ENCODE results near the gene TGM6. TPM values are rescaled to one million over a fixed set of nuclear protein-coding genes. Genes with fewer than 3 reads are reported as not detected.

Gene TGM6
- total and polyA plus RNA-seq, 9 of the 15 experiments (the other 6 are each of a cell fraction or from before 2014, with no cell fraction given), result not detected

DNA sequence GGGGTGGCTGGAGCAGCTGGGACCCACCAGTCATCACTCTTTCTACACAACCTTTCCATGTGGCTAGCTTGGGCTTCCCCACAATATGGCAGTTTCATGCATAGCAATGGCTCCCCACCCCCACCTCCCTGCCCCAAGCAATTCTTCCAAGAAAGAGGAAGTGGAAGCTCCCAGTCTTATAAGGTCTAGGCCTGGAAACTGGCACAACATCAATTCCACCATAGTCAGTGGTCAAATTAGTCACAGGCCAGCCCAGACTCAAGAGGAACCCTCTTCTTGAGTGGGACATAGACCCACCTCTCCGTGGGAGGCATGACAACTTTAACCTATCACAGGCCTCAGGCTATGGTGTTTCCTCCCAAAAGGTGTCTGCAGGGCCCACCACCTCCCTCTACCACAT lies 17.7 kb downstream of the TGM6 start (continued):
- TF ChIP-seq, protein P1, sequence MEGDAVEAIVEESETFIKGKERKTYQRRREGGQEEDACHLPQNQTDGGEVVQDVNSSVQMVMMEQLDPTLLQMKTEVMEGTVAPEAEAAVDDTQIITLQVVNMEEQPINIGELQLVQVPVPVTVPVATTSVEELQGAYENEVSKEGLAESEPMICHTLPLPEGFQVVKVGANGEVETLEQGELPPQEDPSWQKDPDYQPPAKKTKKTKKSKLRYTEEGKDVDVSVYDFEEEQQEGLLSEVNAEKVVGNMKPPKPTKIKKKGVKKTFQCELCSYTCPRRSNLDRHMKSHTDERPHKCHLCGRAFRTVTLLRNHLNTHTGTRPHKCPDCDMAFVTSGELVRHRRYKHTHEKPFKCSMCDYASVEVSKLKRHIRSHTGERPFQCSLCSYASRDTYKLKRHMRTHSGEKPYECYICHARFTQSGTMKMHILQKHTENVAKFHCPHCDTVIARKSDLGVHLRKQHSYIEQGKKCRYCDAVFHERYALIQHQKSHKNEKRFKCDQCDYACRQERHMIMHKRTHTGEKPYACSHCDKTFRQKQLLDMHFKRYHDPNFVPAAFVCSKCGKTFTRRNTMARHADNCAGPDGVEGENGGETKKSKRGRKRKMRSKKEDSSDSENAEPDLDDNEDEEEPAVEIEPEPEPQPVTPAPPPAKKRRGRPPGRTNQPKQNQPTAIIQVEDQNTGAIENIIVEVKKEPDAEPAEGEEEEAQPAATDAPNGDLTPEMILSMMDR (IDR thresholded peaks at IDR 0.05 in 2 of 3, conservative IDR thresholded peaks at IDR 0.05 in 1 of 3; ENCODE audit: insufficient read depth in 2 of 3, low read depth in 1 of 3, low read length in 3 of 3), result no peak

DNA sequence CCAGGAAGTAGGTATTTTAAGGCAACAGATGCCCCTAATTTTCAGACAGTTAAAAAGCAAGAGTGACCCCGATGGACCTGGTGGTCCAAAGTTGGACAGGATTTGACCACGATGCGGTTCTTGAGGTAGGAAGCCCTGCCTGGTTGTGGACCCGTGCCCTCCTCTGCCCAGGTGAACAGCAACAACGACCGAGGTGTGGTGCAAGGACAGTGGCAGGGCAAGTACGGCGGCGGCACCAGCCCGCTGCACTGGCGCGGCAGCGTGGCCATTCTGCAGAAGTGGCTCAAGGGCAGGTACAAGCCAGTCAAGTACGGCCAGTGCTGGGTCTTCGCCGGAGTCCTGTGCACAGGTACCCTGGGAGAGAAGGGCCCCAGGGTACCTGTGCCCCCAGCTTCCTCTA lies 18.7 kb downstream of the TGM6 start:
- WGBS (ENCODE audit: insufficient coverage, low coverage, missing lambda C conversion rate), result 8% methylated on average over 10 of the region's 16 CpGs
- ChIA-PET POLR2A (no interaction called here), CTCF (ENCODE audit: low intra/inter-chr PET ratio) (no interaction called here)
- Histone ChIP-seq H3K36me3 (ENCODE audit: control insufficient read depth, insufficient read depth, low read length) (no peaks in the 10 kb centered on the region), H3K9ac (ENCODE audit: insufficient read depth in 1 of 2, low read depth in 2 of 2, low read length in 2 of 2) (no peak overlapping the region), H3K9me1 (ENCODE audit: control insufficient read depth, insufficient read depth, low read length) (no peaks in the 10 kb centered on the region), H3K79me2 (ENCODE audit: control insufficient read depth, insufficient read depth, low read length) (no peaks in the 10 kb centered on the region), H4K20me1 (replicated peaks; ENCODE audit: control insufficient read depth, insufficient read depth, low read length) (no peaks in the 10 kb centered on the region), H3K27ac (ENCODE audit: extremely low read depth, low read depth, low read length) (no peak overlapping the region), H3K27me3 (ENCODE audit: control insufficient read depth in 2 of 2, insufficient read depth in 2 of 2, low read length in 2 of 2) (peaks cover 2 to 28% of the 10 kb centered on the region in 2 experiments; a peak in 3 of 5 replicates), H3K4me3 (no peak overlapping the region), H3K9me3 (replicated peaks; ENCODE audit: control insufficient read depth, insufficient read depth, low read depth, low read length) (no peaks in the 10 kb centered on the region), H2AFZ (ENCODE audit: low read depth, low read length) (no peak overlapping the region), H3K4me2 (ENCODE audit: insufficient read depth, low read length) (no peak overlapping the region), H3K4me1 (replicated peaks in 1 of 2; ENCODE audit: control insufficient read depth in 2 of 2, insufficient read depth in 2 of 2, low read length in 2 of 2) (no peaks in the 10 kb centered on the region)
- intact Hi-C loops (cut with micrococcal nuclease), result no loop called here
- BruUV-seq (replicated peaks), result no TSS peak
- FAIRE-seq (no peak), ATAC-seq (no peak), DNase-seq (ENCODE audit: extremely low read depth in 1 of 4, low spot score in 3 of 4) (no peak)
- in situ Hi-C loops (cut with MboI), result no loop called here
- no peak for TF ChIP-seq ZNF133 (CRISPR knock-in tag; IDR thresholded peaks at IDR 0.05)

Data from K562 (cell line).